Measurements from ENCODE around the gene TMEM87B. TPM values are rescaled to one million over a fixed set of nuclear protein-coding genes. Genes with fewer than 3 reads are reported as not detected.

TMEM87B gene
- total RNA-seq, 1 experiment from 2014 or later: 16.3 TPM

DNA sequence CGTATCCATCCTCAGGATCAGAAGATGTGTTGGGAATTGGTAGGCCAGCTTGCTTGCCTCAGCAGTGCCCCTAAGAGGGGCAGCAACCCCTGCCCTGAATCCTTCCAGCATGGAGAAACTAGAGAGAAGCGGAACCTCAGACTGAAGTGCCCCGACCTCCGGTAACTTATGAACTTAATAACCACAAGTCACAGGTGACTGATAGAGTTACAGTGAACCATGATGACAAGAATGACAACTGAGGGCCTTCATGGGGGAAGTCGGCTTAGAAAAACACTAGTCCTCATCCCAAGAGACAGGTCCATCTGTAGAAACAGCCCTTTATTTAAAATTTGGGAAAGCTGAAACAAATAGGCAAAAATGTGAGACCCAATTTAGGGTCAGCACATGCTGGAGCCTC, 42.5 kb upstream of the TMEM87B start:
- POLR2A ChIA-PET: no interaction called here
- CTCF ChIA-PET: no interaction called here
- no peaks in the 10 kb centered on the region for H3K27me3 ChIP-seq (replicated peaks; ENCODE audit: control insufficient read depth, insufficient read depth, low read length)
- Mint-ChIP-seq H3K4me3 (ENCODE audit: unreplicated experiment) (no peak overlapping the region), H3K27me3 (ENCODE audit: insufficient read depth, unreplicated experiment) (no peaks in the 10 kb centered on the region), H3K4me1 (ENCODE audit: low read depth, unreplicated experiment) (no peaks in the 10 kb centered on the region), H3K9me3 (ENCODE audit: unreplicated experiment) (no peaks in the 10 kb centered on the region), H3K27ac (ENCODE audit: unreplicated experiment) (no peak overlapping the region), H3K36me3 (ENCODE audit: insufficient read depth, unreplicated experiment) (peaks cover 75% of the 10 kb centered on the region)
- no TSS peak for BruUV-seq (replicated peaks)
- H3K9me3 ChIP-seq: no peaks in the 10 kb centered on the region
- intact Hi-C loops (cut with micrococcal nuclease; ENCODE audit: unreplicated experiment): no loop called here
- H3K4me1 ChIP-seq: no peaks in the 10 kb centered on the region
- no peak for TF ChIP-seq CTCF (IDR thresholded peaks at IDR 0.05; ENCODE audit: insufficient read depth in 1 of 2, low read depth in 1 of 2, low read length in 1 of 2, severe bottlenecking in 1 of 2, unreplicated experiment in 1 of 2)
- no peak overlapping the region for H3K4me3 ChIP-seq (ENCODE audit: low read depth, low read length)
- no peak for DNase-seq
- no peaks in the 10 kb centered on the region; the same call in 1 of the 2 replicates for H3K36me3 ChIP-seq (ENCODE audit: control insufficient read depth, insufficient read depth, low read length)

- no peak overlapping the region for H3K4me3 Mint-ChIP-seq (ENCODE audit: unreplicated experiment)
- BruUV-seq (replicated peaks): no TSS peak
- no peak for TF ChIP-seq CTCF (IDR thresholded peaks at IDR 0.05; ENCODE audit: insufficient read depth in 1 of 2, low read depth in 1 of 2, low read length in 1 of 2, severe bottlenecking in 1 of 2, unreplicated experiment in 1 of 2)
These were observed 36.2 kb upstream of the TMEM87B start for GRCh38 chr2:112018846-112019245.

DNA sequence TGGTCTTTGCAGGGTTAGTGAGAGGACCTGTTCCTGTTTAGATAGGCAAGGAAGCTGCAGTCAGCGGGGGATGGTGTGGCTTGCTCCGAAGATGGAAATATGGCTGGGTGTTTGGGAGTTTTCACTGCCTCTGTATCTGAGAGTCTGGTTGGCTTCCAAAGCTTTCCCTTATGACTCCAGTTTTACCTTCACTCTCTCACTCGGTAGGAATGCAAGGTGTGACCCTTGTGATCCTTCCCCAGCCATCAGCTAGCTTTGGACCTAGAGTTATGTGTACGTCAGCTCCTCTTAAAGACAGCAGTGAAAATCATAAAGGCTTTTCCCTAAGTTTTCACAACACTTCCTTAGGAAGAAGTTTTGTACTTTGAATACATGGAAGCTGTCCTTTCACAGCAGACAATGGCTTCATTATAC, 35.5 kb upstream of the TMEM87B start:
- Mint-ChIP-seq H3K9me3 (ENCODE audit: unreplicated experiment) (no peaks in the 10 kb centered on the region), H3K36me3 (ENCODE audit: insufficient read depth, unreplicated experiment) (peaks cover 75% of the 10 kb centered on the region), H3K4me1 (ENCODE audit: low read depth, unreplicated experiment) (peaks cover 32% of the 10 kb centered on the region), H3K4me3 (ENCODE audit: unreplicated experiment) (no peak overlapping the region), H3K27ac (ENCODE audit: unreplicated experiment) (peak overlapping the region; percentile 61), H3K27me3 (ENCODE audit: insufficient read depth, unreplicated experiment) (no peaks in the 10 kb centered on the region)
- Histone ChIP-seq H3K9me3 (no peaks in the 10 kb centered on the region), H3K4me1 (peaks cover 19% of the 10 kb centered on the region), H3K36me3 (ENCODE audit: control insufficient read depth, insufficient read depth, low read length) (peaks cover 3% of the 10 kb centered on the region), H3K27me3 (replicated peaks; ENCODE audit: control insufficient read depth, insufficient read depth, low read length) (no peaks in the 10 kb centered on the region), H3K4me3 (ENCODE audit: low read depth, low read length) (no peak overlapping the region)
- TF ChIP-seq CTCF (IDR thresholded peaks at IDR 0.05; ENCODE audit: insufficient read depth in 1 of 2, low read depth in 1 of 2, low read length in 1 of 2, severe bottlenecking in 1 of 2, unreplicated experiment in 1 of 2): no peak
- BruUV-seq (replicated peaks): no TSS peak
- intact Hi-C loops (cut with micrococcal nuclease; ENCODE audit: unreplicated experiment): no loop called here
- ChIA-PET POLR2A (no interaction called here), CTCF (no interaction called here)
- no peak for DNase-seq

More at GRCh38 chr2:112018846-112019245, 36.2 kb upstream of the TMEM87B start:
- Histone ChIP-seq H3K9me3 (no peaks in the 10 kb centered on the region), H3K4me1 (peaks cover 19% of the 10 kb centered on the region), H3K36me3 (ENCODE audit: control insufficient read depth, insufficient read depth, low read length) (peaks cover 3% of the 10 kb centered on the region), H3K27me3 (replicated peaks; ENCODE audit: control insufficient read depth, insufficient read depth, low read length) (no peaks in the 10 kb centered on the region), H3K4me3 (ENCODE audit: low read depth, low read length) (no peak overlapping the region)
- POLR2A ChIA-PET: no interaction called here
- H3K27me3 Mint-ChIP-seq (ENCODE audit: insufficient read depth, unreplicated experiment): no peaks in the 10 kb centered on the region
- peaks cover 32% of the 10 kb centered on the region for H3K4me1 Mint-ChIP-seq (ENCODE audit: low read depth, unreplicated experiment)
- H3K9me3 Mint-ChIP-seq (ENCODE audit: unreplicated experiment): no peaks in the 10 kb centered on the region
- peaks cover 75% of the 10 kb centered on the region for H3K36me3 Mint-ChIP-seq (ENCODE audit: insufficient read depth, unreplicated experiment)
- CTCF ChIA-PET: no interaction called here
- no peak for DNase-seq
- H3K27ac Mint-ChIP-seq (ENCODE audit: unreplicated experiment): peak overlapping the region; percentile 61
- intact Hi-C loops (cut with micrococcal nuclease; ENCODE audit: unreplicated experiment): no loop called here
